22Rv1 (cell line): ENCODE results near the gene SCTR.

Source experiments
- CTCF ChIP-seq: fragments of 450-650 bp; IDR thresholded peaks from 2 replicates; pipeline ENCODE4 v1.5.1; 2017; ENCODE audit warnings: mild to moderate bottlenecking
- ZFX ChIP-seq: fragments of 450-650 bp; IDR thresholded peaks from 2 replicates; pipeline ENCODE4 v1.6.1; 2017; ENCODE audit warnings: antibody characterized with exemption, borderline replicate concordance

- TF ChIP-seq ZFX (no peak), CTCF (no peak)
Measured at GRCh38 chr2:119523383-119523951, 816 bp downstream of the SCTR start.
